IPS-18c (cell line): ENCODE results near the gene ISG15.
"Not testable (repeated sequence)": the region's sequence is repeated elsewhere in the genome, so short reads cannot be mapped to it uniquely, and the experiment has no call there.

Source experiments
- H3K4me3 ChIP-seq: 2 replicates; pipeline ENCODE4 v1.7.0; 2013; ENCODE audit warnings: low read depth, mild to moderate bottlenecking, low read length, moderate library complexity; ENCODE audit not compliant: insufficient read depth
- H3K9me3 ChIP-seq: one replicate; pipeline ENCODE4 v1.6.1; 2013; ENCODE audit warnings: mild to moderate bottlenecking, low read length, moderate library complexity; ENCODE audit not compliant: control insufficient read depth, insufficient read depth

The ISG15 gene

DNA sequence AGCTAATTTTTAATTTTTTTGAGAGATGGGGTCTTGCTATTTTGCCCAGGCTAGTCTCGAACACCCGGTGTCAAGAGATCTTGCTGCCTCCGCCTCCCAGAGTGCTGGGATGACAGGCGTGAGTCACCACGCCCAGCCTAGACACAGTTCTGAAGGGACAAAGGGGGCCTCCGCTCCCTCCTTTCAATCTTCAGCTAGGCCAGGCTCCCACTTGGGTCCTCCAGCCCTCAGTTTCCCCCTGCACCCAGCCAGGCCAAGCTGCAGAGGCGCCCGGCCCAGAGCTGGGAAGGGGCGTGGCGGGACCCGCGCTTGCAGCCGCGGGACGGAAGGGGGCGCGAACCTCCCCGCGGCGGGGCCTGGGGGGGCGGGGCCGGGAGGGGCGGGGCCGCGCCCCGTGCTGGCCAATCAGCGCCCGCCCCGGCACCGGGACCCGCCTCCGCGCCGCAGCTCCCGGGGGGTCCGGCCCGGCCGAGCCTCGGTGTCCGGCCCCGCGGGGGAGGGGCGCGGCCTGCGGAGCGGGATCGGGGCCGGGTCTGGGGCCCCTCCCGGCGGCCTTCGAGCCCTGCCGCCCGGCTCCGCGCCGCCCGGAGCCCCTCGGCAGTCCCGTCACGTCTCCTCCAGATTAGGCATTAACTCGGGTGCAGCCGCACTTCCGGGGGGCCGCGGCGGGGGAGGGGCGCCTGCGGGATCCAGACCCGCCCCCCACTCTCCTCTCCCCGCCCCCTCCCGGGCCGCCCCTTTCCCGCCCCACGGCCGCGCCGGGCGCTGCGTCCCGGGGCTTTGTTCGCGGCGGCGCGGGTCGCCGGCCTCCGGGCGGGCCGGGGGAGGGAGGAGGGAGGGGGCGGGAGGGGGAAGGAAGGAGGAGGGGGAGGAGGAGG lies 6.1 kb downstream of the ISG15 start:
- H3K4me3 ChIP-seq, result no peak overlapping the region
- no peaks in the 10 kb centered on the region for H3K9me3 ChIP-seq

DNA sequence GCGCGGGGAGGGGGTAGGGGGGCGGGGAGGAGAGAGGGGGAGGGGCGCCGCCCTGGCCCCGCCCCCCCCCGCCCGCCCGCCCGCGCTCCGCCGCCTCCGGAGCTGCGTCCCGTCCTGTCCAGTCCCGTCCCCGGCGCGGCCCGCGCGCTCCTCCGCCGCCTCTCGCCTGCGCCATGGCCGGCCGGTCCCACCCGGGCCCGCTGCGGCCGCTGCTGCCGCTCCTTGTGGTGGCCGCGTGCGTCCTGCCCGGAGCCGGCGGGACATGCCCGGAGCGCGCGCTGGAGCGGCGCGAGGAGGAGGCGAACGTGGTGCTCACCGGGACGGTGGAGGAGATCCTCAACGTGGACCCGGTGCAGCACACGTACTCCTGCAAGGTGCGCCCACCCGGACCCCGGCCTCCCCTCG lies 6.7 kb downstream of the ISG15 start, which contains the start of gene AGRN:
AGRN (plus strand) TSS at position 121 of the 405 bp plus-strand sequence; CDS start at position 174, 53 bp downstream.
- no peaks in the 10 kb centered on the region for H3K9me3 ChIP-seq
- H3K4me3 ChIP-seq, result peak within 1 kb of the TSS; percentile 73

DNA sequence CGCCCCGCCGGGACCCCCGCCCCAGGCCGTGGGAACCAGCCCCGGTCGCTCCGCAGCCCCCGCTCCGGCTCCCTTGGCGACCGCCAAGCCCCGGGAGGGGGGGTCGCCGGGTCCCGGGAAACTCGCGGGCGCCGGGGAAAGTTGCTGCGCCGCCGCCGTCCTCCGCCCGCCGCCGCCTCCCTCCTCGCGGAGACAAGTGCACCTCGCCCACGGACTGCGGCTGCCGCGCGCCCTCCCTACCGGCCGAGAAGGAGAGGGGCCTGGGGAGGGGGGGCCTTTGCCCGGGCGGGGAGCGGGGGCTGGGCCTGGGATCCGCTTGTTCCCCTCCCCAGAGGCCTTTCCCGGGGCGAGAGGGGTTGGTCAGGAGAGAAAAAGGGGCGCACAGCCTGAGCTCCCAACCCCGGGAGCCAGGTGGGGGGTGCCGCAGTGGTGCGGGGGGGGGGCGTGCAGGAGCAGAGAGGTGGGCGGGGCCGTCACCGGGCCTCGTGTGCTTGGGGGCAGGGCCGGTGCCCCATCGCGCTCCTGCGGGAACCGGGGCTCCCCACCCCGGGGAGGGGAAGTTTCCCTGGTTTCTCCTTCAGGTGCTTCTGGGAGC lies 7.2 kb downstream of the ISG15 start:
- no peaks in the 10 kb centered on the region for H3K9me3 ChIP-seq
- peak overlapping the region; percentile 73 for H3K4me3 ChIP-seq

DNA sequence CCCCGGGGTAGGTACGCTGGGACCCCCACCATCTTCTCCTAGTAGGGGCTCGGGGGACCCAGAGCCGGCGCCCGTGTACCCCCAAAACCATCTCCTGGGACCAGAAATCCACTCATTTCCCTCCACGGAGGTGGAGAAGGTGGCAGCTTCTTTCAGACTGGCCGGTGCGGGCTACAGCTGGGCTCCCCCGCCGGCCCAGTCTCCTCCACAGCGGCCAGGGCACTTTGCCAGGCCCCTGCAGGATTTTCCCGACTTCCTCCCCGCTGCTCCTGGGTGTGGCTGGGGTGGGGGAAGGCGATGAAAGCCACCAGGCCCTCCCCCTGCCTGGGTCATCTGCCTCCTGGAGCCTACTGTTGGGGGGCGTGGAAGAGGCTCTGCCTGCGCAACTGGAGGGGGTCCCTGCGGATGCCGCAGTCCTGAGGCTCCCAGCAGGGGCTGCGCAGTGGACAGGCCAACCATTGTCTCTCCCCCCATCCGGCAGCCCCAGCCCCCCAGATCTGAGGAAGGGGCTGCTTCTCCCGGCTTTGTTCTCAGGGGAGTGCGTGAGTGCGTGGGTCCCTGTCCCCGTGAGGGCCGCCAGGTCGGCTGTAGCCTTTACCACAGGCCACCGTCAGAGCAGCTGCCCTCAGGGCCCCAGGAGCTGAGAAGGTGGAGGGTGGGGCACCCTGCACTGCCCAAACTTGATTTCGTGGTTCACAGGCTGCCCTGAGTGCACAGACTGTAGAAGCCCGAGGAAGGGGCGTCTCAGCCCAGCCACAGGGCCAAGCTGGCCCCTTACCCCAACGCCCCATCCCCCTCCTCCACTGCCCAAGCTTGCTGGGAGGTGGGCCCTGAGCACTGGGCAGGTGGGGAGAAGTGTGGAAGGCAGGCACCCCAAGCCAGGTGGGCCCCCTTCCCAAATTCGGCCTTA lies 8.0 kb downstream of the ISG15 start:
- no peaks in the 10 kb centered on the region for H3K9me3 ChIP-seq
- H3K4me3 ChIP-seq, result peak overlapping the region; percentile 73

DNA sequence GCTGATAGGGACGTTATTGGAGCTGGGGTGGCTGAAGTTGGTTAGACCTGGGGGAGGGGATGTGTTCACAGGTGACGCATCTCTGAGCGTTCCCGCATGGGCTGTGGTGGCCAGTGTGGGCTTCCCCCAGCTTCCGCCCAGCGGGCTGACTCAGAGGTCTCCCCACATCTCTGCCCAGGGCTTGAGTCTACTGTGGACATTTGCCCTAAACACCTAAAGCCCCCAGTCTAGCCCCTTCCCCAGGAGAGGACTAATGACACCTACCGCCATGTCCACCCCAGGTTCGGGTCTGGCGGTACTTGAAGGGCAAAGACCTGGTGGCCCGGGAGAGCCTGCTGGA lies 8.6 kb downstream of the ISG15 start:
- Histone ChIP-seq H3K4me3 (no peak overlapping the region), H3K9me3 (no peaks in the 10 kb centered on the region)

DNA sequence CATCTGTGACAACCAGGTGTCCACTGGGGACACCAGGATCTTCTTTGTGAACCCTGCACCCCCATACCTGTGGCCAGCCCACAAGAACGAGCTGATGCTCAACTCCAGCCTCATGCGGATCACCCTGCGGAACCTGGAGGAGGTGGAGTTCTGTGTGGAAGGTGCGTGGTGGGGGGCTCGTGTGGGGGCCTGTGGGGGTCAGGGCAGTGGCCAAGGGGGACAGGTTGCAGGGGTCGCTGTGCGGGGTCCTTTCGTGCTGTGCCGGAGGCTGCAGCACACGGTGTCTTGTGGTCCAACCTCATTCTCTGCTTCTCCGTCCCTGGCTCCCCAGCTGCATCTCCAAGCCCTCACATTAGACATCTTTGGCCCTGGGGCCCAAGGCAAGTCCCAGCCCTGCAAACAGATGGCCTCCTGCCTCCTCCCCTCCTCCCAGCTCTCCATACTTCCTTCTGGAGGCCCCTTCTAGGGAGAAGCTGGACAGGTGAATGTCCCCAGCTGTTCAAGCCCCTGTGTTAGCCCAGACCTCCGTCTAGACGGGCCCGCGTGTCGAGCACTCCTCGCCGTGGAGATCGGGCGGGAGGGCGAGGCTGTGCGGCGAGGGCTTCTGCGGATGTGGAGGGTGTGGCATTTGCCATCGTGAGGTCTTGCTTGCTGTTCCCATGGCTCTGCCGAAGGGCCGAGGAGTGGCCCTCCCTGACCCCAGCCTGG lies 9.2 kb downstream of the ISG15 start:
- no peak overlapping the region for H3K4me3 ChIP-seq

DNA sequence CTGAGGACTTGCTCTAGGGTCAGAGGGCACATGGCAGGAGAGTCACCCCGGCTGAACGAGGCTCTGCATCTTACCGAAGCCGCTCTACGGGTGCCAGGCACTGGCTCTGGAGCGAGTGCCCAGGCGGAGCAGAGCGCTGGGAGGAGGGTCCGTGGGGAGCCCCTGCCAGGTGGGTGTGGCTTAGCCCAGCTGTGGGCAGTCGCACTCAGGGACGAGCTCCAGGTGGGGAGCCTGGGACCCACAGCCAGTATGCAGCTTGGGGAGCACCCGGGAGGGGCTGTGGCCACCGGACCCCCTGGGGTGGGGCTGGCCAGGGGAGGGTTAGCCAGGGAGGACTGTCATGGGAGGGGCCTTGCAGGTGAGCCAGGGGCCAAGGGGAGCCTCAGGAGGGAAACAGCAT lies 10.4 kb downstream of the ISG15 start:
- no peak overlapping the region; the same call in 1 of the 2 replicates for H3K4me3 ChIP-seq
- H3K9me3 ChIP-seq, result no peaks in the 10 kb centered on the region

More for the DNA sequence above, 9.2 kb downstream of the ISG15 start:
- H3K9me3 ChIP-seq, result no peaks in the 10 kb centered on the region

DNA sequence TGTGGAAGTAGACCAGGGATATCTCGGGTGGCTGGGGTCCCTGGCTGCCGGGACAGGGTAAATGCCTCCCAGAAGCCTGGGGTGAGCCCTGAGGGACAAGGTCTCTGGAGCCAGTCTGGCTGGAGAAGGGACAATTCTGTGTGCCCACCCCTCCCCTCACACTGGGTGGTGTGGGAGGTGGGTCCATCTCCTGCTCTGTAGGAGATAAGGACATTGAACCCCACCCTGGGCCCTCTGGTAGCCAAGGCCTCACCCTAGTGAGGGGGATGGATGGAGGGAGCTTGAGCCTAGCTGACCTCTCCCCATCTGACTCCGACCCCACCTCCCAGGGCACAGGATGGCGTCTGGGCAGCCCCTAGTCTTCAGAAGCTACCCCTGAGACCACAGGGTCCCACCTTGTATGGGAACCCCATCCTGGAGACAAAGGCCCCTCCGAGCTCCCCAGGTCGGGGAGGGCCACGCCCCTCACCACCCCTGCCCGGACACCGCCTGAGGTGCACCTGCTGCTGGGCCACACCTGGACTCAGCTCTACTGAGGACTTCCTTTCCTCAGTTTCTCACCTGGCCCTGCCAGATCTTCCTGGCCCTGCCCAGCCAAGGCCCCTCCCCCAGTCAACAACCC lies 11.0 kb downstream of the ISG15 start:
- Histone ChIP-seq H3K4me3 (no peak overlapping the region; the same call in 1 of the 2 replicates), H3K9me3 (no peaks in the 10 kb centered on the region)

DNA sequence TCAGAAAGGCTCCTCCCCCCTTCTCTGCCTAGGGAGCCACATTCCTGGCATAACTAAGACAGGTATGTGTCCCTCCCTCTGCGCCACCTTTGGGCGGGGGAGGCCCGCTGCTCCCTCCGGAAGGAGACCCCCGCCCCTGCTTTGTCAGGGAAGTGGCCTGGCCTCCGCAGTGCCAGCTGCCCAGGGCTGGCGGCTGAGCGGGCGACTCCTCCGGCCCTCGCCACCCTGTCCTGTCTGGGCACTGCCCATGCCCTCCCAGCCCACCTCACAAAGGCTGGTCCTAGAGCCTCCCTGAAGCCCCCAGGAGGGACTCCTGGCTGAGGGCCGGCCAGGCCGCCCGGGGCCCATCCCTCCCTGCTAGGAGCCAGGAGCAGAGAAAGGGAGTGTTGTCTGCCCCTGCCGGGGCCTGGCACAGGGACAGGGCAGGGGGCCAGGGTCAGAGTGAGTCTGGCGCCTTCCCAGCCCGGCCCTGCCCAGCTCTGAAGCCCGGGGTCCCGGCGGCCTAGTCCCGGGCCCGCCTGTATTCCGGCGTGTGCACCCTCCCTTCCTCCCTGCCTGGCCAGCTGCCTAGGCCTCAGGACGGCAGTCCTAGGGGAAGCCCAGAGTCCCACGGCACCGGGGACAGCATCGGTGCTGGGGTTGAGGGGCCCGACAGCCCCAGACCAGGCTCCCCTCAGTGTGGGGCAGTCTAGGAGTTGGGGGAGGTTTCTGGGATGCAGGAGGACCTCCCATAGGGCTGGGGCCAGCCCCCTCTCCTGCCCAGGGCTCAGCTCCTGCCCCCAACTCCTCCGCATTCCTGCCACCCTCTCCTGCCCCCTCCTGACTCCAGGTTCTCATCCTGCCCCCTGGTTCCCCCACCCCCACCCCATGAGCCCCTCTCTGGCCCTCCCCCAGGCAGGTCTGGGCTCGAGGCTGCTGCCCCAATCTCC lies 11.7 kb downstream of the ISG15 start:
- Histone ChIP-seq H3K9me3 (no peaks in the 10 kb centered on the region), H3K4me3 (no peak overlapping the region; the same call in 1 of the 2 replicates)

DNA sequence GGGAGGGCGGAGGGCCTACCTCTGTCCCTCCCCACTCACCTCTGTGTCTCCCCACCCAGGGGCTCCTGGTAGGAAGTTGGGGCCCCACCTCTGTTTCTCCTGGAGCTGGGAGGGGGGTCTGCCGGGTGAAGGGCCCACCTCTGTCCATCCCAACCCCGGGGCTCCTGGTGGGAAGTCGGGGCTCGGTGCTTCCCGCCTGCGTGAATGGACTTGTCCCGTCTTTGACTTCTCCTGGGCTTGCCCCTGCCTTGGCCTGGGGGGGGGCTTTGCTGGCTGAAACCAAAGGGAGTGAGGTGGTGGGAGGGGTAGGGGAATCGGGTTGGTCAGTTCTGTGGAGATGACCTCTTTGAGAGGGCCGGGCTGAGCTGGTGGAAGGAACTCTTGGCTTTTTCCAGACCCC lies 12.4 kb downstream of the ISG15 start:
- H3K4me3 ChIP-seq, result no peak overlapping the region
- no peaks in the 10 kb centered on the region for H3K9me3 ChIP-seq

DNA sequence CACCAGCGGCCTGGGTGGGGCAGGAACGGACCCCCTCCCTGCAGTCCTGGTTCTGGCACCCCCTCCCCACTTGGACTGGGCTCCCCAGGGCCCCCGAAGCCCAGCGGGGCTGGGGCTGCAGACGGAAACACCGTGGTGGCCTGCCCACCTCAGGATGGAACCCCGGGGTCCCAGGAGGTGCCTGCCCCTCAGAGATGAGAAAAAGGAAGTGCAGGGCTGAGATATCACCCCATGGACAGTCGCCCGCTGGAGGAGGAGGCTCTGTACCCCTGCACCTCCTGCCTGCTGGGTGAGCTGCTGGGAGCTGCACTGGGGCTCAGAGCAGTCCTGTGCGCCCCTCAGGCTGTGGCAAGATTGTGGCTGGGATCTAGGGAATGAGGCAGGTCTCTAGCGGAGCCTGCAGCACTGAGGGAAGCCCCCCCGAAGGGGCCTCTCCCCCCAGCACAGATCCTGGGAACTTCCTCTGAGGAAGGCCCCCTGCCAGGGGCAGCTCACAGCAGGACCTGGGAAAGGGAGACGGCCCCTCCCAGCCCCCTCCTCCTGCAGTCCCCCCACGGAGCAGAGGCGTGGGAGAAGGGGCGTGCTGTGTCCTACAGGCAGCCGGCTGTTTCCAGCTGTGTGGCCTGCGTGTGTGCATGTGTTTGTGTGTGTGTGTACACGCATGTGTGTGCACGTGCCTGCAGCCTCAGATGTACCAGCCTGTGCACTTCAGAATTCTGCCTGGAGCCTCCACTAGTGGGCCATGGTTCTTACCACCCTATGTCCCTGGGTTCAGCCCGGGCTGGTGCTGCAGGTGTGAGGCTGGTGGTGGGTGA lies 13.5 kb downstream of the ISG15 start:
- H3K4me3 ChIP-seq, result no peak overlapping the region

DNA sequence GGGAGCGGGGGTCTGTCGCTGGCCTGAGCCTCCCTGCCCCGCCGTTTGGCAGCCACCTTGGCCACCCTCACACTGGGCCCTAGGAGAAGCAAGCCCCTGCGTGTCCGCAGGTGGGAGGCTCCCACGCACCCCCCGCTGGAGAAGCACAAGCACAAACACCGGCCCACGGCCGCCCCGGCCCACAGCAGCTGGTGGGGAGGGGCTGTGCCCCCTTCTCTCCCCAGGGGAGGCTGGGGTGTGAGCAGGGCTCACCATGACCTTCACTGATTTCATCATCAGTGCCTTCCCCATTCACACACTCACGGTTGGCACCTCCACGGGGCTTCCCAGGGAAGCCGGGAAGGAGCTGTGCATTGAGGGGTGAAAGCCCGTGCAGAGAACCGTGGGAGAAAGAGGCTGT lies 14.5 kb downstream of the ISG15 start:
- Histone ChIP-seq H3K9me3 (no peaks in the 10 kb centered on the region), H3K4me3 (no peak overlapping the region)

More for the DNA sequence above, 13.5 kb downstream of the ISG15 start:
- no peaks in the 10 kb centered on the region for H3K9me3 ChIP-seq

DNA sequence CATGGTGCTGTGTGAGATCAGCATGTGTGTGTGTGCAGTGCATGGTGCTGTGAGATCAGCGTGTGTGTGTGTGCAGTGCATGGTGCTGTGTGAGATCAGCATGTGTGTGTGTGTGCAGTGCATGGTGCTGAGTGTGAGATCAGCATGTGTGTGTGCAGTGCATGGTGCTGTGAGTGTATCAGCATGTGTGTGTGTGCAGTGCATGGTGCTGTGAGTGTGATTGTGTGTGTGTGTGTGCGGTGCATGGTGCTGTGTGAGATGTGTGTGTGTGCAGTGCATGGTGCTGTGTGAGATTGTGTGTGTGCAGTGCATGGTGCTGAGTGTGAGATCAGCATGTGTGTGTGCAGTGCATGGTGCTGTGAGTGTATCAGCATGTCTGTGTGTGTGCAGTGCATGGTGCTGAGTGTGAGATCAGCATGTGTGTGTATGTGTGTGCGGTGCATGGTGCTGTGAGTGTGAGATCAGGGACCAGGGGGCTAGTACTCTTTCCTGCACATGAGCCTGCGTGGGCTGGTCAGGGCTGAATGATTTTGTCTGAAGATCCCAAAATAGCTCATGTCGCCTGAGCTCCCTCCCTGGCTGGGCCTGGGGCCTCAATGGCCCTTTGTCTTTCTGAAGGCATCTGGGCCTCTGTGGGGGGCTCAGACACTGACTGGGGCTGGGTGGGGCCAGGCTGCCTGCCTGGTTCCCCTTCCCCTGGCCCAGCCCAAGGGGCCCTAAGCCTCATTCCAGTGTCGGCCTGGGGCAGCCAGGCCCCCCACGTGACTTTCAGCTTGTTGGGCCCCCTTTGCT lies 17.8 kb downstream of the ISG15 start:
- not testable (repeated sequence) for H3K9me3 ChIP-seq, H3K4me3 ChIP-seq

DNA sequence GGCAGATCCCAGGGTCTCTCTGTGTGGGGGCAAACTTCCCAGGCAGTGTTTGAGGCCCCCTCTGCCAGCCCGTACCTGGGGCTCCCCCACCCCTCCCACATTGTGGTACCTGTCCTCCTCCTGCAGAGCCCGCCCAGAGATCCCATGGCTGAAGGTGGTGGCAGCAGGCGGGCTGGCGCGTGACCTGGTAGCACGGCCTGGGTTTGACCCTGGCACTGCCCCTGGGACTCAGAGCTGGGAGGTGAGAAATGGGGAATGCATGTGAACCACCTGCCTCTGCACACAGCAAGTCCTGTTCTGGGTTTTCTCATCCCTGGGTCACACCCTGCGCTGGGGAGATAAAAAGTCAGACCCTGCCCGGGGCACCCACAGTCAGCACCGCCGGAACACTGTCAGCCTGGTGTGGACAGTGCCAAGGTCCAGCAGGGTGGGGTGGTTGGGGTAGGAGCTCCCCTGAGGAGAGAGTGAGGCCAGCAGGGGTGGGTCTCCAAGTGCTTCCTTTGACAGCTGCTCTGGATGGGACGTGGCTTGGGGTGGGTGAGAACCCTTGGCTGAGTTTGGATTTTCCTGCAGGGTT lies 18.4 kb downstream of the ISG15 start:
- Histone ChIP-seq H3K4me3 (no peak overlapping the region), H3K9me3 (no peaks in the 10 kb centered on the region)
